Measurements from ENCODE around the gene SP8. TPM values are rescaled to one million over a fixed set of nuclear protein-coding genes. Genes with fewer than 3 reads are reported as not detected.

The SP8 gene
- total RNA-seq, 1 experiment from 2014 or later: 2.8 TPM

GRCh38 chr7:20749906-20750305, 36.8 kb downstream of the SP8 start:
- H3K27ac ChIP-seq: no peak overlapping the region
- no peaks in the 10 kb centered on the region for H3K36me3 ChIP-seq
- 0 out of 2 replicates have a peak, but pooled peaks cover 3% of the 10 kb centered on the region for H3K27me3 ChIP-seq
- 0 out of 2 replicates have a peak, but pooled peaks cover 3% of the 10 kb centered on the region for H3K4me1 ChIP-seq
- H3K4me3 ChIP-seq: no peak overlapping the region
- no peaks in the 10 kb centered on the region for H3K9me3 ChIP-seq (replicated peaks)
- DNase-seq: no peak

- no peaks in the 10 kb centered on the region for H3K9me3 ChIP-seq (replicated peaks)
- H3K36me3 ChIP-seq: no peaks in the 10 kb centered on the region
- 0 out of 2 replicates have a peak, but pooled peaks cover 4% of the 10 kb centered on the region for H3K4me1 ChIP-seq
- no peak overlapping the region for H3K4me3 ChIP-seq
- no peaks in the 10 kb centered on the region for H3K27me3 ChIP-seq
- no peak for DNase-seq
- no peak overlapping the region for H3K27ac ChIP-seq
Measured at GRCh38 chr7:20748853-20749252, 37.8 kb downstream of the SP8 start.

- Histone ChIP-seq H3K4me1 (0 out of 2 replicates have a peak, but pooled peaks cover 4% of the 10 kb centered on the region), H3K27ac (no peak overlapping the region), H3K9me3 (replicated peaks) (no peaks in the 10 kb centered on the region), H3K36me3 (no peaks in the 10 kb centered on the region), H3K4me3 (no peak overlapping the region), H3K27me3 (no peaks in the 10 kb centered on the region)
- DNase-seq: no peak
Measured at GRCh38 chr7:20747001-20747400, 39.7 kb downstream of the SP8 start.

- H3K27me3 ChIP-seq: no peaks in the 10 kb centered on the region
Measured at GRCh38 chr7:20745702-20746101, 41.0 kb downstream of the SP8 start.

GRCh38 chr7:20744954-20745446, 41.7 kb downstream of the SP8 start:
- no peak overlapping the region for H3K27ac ChIP-seq
- peak; percentile 45 to 60 for DNase-seq
- no peaks in the 10 kb centered on the region for H3K36me3 ChIP-seq
- no peaks in the 10 kb centered on the region for H3K9me3 ChIP-seq (replicated peaks)
- 0 out of 2 replicates have a peak, but pooled peaks cover 4% of the 10 kb centered on the region for H3K4me1 ChIP-seq
- H3K27me3 ChIP-seq: 0 out of 2 replicates have a peak, but pooled peaks cover 3% of the 10 kb centered on the region
- H3K4me3 ChIP-seq: no peak overlapping the region

More at GRCh38 chr7:20745702-20746101, 41.0 kb downstream of the SP8 start:
- Histone ChIP-seq H3K27ac (no peak overlapping the region), H3K9me3 (replicated peaks) (no peaks in the 10 kb centered on the region), H3K4me3 (no peak overlapping the region), H3K36me3 (no peaks in the 10 kb centered on the region), H3K4me1 (0 out of 2 replicates have a peak, but pooled peaks cover 4% of the 10 kb centered on the region)
- DNase-seq: peak in 1 of 2 experiments; percentile 6

- DNase-seq: no peak
- Histone ChIP-seq H3K4me3 (no peak overlapping the region), H3K36me3 (no peaks in the 10 kb centered on the region), H3K9me3 (replicated peaks) (no peaks in the 10 kb centered on the region), H3K4me1 (0 out of 2 replicates have a peak, but pooled peaks cover 4% of the 10 kb centered on the region), H3K27me3 (0 out of 2 replicates have a peak, but pooled peaks cover 3% of the 10 kb centered on the region), H3K27ac (no peak overlapping the region)
Measured at GRCh38 chr7:20742913-20743312, 43.8 kb downstream of the SP8 start.

- no peak for DNase-seq
- Histone ChIP-seq H3K36me3 (no peaks in the 10 kb centered on the region), H3K4me1 (0 out of 2 replicates have a peak, but pooled peaks cover 4% of the 10 kb centered on the region), H3K9me3 (replicated peaks) (no peaks in the 10 kb centered on the region), H3K27me3 (0 out of 2 replicates have a peak, but pooled peaks cover 3% of the 10 kb centered on the region), H3K27ac (no peak overlapping the region), H3K4me3 (no peak overlapping the region)
Measured at GRCh38 chr7:20741801-20742200, 44.9 kb downstream of the SP8 start.

- Histone ChIP-seq H3K4me3 (no peak overlapping the region), H3K27me3 (0 out of 2 replicates have a peak, but pooled peaks cover 3% of the 10 kb centered on the region), H3K4me1 (no peaks in the 10 kb centered on the region), H3K36me3 (no peaks in the 10 kb centered on the region), H3K9me3 (replicated peaks) (no peaks in the 10 kb centered on the region), H3K27ac (no peak overlapping the region)
- DNase-seq: no peak
Measured at GRCh38 chr7:20738518-20739481, 47.9 kb downstream of the SP8 start.

GRCh38 chr7:20737840-20738448, 48.7 kb downstream of the SP8 start:
- Histone ChIP-seq H3K4me3 (no peak overlapping the region), H3K27me3 (0 out of 2 replicates have a peak, but pooled peaks cover 3% of the 10 kb centered on the region), H3K36me3 (no peaks in the 10 kb centered on the region), H3K4me1 (no peaks in the 10 kb centered on the region), H3K27ac (no peak overlapping the region), H3K9me3 (replicated peaks) (no peaks in the 10 kb centered on the region)
- no peak for DNase-seq

GRCh38 chr7:20735346-20736065, 51.2 kb downstream of the SP8 start:
- no peak overlapping the region for H3K27ac ChIP-seq
- H3K4me1 ChIP-seq: no peaks in the 10 kb centered on the region
- H3K9me3 ChIP-seq (replicated peaks): no peaks in the 10 kb centered on the region
- no peak overlapping the region for H3K4me3 ChIP-seq
- DNase-seq: no peak
- H3K36me3 ChIP-seq: no peaks in the 10 kb centered on the region
- 0 out of 2 replicates have a peak, but pooled peaks cover under 1% of the 10 kb centered on the region for H3K27me3 ChIP-seq

Other genes starting within 250 kb of the SP8 start
- 0.30 TPM in 1 of 2 replicates, not detected in the other for gene ABCB5, start 171.2 kb downstream of the SP8 start, total RNA-seq (2014; rRNA removed; shearing (Covaris generic))

All from SJCRH30 (cell line).